IPS DF 6.9 (cell line): ENCODE results near the gene UBR4.

ENCODE experiments used
- DNase-seq: peaks from one replicate; pipeline ENCODE4 v3.0.0-alpha.2; 2013; ENCODE audit warnings: low read depth, low spot score
- H3K27ac ChIP-seq: one replicate; pipeline ENCODE4 v1.5.1; 2013; ENCODE audit warnings: low read length, control low read depth
- H3K27me3 ChIP-seq: 2 replicates; pipeline ENCODE4 v1.6.1; 2013; ENCODE audit warnings: mild to moderate bottlenecking, low read length; ENCODE audit not compliant: control insufficient read depth, insufficient read depth
- H3K36me3 ChIP-seq: 2 replicates; pipeline ENCODE4 v1.6.1; 2013; ENCODE audit warnings: low read length; ENCODE audit not compliant: control insufficient read depth, insufficient read depth
- H3K4me1 ChIP-seq: 2 replicates; pipeline ENCODE4 v1.6.1; 2013; ENCODE audit warnings: low read length; ENCODE audit not compliant: control insufficient read depth, insufficient read depth
- H3K4me3 ChIP-seq: 2 replicates; pipeline ENCODE4 v1.5.1; 2013; ENCODE audit warnings: mild to moderate bottlenecking, low read length
- H3K9me3 ChIP-seq: 2 replicates; pipeline ENCODE4 v1.6.1; 2013; ENCODE audit warnings: low read length, inconsistent platforms; ENCODE audit not compliant: control insufficient read depth, insufficient read depth
- WGBS: extraction: QIAGEN DNeasy Blood & Tissue Kit; methylation state at CpG from one replicate; pipeline ENCODE4 v1.1.7; 2013; ENCODE audit warnings: mixed read lengths, missing lambda C conversion rate; ENCODE audit not compliant: insufficient read length, insufficient coverage; 5-methylcytosine and 5-hydroxymethylcytosine counted together

The UBR4 gene

DNA sequence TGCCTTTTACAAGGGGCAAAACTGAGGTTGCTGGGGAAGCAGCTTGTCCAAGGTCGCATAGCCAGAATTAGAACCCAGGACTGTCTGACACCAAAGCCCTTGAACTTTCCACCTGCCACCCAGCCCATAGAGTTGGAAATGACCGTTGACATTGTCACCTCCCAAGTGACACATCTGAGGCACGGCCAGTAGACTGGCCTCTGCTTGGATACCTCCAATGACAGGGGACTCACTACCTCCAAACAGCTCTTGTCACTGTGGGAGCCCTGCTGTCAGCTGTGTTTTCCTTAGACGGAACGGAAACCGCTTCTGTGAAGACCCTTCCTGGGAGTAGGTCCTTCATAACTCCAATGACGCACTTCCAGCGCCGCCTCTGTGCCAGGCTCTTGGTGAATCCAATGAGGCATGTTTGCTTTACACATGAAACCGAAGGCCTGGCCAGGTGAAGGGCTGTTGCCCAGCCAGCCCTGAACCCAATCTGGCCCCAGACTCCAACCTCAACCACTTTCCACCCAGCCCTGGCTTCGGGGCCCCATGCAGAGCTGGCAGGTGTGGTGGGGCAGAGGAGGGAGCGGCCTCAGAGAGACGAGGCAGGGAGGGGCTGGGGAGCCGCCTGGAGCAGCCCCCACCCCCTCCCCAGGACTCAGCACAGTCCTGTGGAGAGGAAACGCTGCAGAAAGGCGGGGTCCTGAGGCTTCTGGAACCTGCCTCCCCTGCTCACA, 144.4 kb downstream of the UBR4 start:
- Histone ChIP-seq H3K27ac (no peak overlapping the region), H3K36me3 (no peaks in the 10 kb centered on the region), H3K27me3 (no peaks in the 10 kb centered on the region), H3K9me3 (no peaks in the 10 kb centered on the region), H3K4me1 (no peaks in the 10 kb centered on the region; the same call in 1 of the 2 replicates), H3K4me3 (no peak overlapping the region)
- no CpG with 5 or more reads among the region's 16 CpGs for WGBS
- no peak for DNase-seq

DNA sequence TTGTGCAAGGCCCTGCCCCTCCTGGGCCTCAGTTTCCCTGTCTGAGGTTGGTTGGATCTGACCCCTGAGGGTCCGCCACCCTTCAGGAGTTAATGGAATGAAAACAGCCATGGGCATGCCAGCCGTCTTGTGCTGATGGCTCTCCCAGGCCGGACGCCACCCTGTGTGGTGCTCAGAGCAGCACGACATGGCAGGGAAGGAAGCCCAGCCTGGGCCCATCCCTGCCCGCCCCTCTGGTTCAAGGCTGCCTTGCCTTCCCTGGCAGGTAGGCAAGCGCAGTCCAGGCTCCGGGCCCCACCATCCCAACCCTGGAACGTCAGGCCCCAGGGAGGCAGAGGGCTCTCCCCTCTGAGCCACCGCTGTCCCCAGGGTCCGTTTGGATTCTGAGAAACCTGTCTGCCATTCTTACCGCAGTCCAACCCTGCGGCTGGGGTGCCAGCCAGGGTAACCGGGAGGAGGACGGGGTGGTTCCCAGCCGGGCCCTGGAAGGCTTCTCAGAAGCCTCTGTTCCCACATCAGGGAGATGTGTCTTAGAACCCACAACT, 145.1 kb downstream of the UBR4 start:
- no peak overlapping the region for H3K4me3 ChIP-seq
- DNase-seq: no peak
- H3K9me3 ChIP-seq: no peaks in the 10 kb centered on the region
- H3K27ac ChIP-seq: no peak overlapping the region
- no CpG with 5 or more reads among the region's 16 CpGs for WGBS
- H3K27me3 ChIP-seq: no peaks in the 10 kb centered on the region
- no peaks in the 10 kb centered on the region; the same call in 1 of the 2 replicates for H3K4me1 ChIP-seq
- H3K36me3 ChIP-seq: no peaks in the 10 kb centered on the region

DNA sequence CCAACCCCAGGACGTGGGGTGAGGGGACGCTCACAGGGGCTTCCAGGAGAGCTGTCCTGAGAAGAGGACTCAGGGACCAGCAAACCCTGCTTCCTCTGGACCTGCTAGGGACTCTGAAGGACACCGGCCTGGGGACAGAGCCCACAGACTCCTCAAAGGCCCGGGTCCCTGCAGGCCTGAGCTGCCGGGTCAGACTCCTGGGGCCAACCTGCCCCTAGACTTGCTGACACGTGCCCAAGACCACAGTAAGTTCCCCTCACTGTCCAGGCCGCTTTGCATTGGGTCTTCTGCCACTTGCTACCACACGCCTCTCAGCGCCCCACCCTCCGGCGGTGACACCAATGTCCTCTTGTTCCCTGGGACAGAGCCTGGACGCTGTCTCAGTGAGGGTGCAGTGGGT, 146.9 kb downstream of the UBR4 start:
- WGBS: no CpG with 5 or more reads among the region's 12 CpGs
- DNase-seq: no peak
- Histone ChIP-seq H3K9me3 (no peaks in the 10 kb centered on the region), H3K27ac (no peak overlapping the region), H3K27me3 (no peaks in the 10 kb centered on the region), H3K4me3 (no peak overlapping the region), H3K4me1 (no peaks in the 10 kb centered on the region; the same call in 1 of the 2 replicates), H3K36me3 (no peaks in the 10 kb centered on the region)

DNA sequence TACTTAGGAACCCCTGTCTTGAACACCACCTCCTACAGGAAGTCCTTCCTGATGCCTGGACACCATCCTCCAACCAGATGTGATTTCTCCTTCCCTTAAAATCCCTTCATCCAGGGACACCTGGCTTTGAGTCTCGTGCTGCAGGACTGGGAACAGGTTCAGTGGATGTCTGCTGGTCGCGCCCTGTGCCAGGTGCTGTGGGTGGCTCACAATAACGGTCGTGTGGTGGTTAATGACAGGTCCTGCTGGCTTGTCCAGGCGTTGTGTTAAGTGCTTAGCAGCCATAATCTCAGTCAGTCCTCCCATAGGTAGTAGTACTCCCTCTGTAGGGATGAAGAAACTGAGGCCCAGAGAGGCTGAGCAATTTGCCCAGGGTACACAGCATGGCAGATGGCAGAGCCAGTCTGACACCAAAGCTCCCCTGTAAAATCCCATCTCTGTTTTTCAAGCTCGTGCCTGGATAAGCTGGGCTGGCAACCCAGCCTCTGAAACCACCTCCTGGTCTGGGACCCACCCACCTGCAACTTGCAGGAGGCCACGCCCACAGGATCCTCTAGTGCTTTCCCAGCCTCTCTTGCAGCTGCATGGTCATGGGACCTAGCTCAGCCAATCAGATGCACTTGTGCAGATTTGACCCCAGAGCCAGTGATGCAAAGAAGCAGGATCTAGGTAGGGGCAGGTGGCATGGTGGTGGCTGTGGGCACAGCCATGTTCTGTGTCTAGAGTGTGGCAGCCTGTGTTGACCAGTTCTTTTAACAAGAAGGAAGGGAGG, 147.6 kb downstream of the UBR4 start:
- H3K9me3 ChIP-seq: no peaks in the 10 kb centered on the region
- H3K27ac ChIP-seq: no peak overlapping the region
- no peak overlapping the region for H3K4me3 ChIP-seq
- DNase-seq: no peak
- no peaks in the 10 kb centered on the region for H3K36me3 ChIP-seq
- no peaks in the 10 kb centered on the region; the same call in 1 of the 2 replicates for H3K4me1 ChIP-seq
- no peaks in the 10 kb centered on the region for H3K27me3 ChIP-seq
- WGBS: no CpG with 5 or more reads among the region's 8 CpGs

DNA sequence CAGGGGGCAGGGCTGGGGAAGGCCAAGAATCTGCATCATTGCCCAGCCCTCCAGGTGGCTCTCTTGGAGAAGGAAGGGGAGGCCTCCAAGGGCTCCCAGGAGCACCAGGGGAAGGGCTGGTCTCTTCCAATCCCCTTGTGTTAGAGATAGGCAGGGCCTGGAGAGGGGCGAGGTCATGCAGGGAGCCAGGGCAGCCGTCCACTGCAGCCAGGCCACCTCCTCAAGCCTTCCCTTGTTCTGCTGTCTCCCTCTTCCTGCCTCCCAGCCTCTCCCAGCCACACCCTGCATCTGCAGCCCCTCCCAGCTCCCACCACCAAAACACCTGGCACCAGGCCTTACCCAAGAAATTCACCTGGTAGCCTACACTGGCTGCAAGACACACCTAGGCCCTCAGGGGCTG, 148.3 kb downstream of the UBR4 start:
- no peaks in the 10 kb centered on the region for H3K36me3 ChIP-seq
- no peaks in the 10 kb centered on the region for H3K27me3 ChIP-seq
- H3K9me3 ChIP-seq: no peaks in the 10 kb centered on the region
- no peaks in the 10 kb centered on the region for H3K4me1 ChIP-seq
- H3K4me3 ChIP-seq: no peak overlapping the region
- H3K27ac ChIP-seq: no peak overlapping the region
- DNase-seq: no peak
- WGBS: no CpG with 5 or more reads among the region's 2 CpGs

DNA sequence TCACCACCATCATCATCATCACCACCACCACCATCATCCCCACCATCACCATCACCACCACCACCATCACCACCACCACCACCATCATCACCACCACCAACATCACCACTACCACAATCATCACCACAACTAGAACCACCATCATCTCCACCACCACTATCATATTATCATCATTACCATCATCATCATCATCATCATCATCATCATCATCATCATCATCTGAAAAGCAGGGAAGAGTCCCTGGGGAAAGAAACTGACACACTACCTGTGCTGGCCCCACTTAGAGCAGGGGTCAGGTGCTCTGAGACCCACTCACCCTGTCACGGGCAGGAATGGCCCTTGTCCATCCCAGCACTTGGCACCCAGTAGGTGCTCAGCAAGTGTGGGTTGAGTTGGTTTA, 148.7 kb downstream of the UBR4 start:
- no peaks in the 10 kb centered on the region for H3K27me3 ChIP-seq
- H3K9me3 ChIP-seq: no peaks in the 10 kb centered on the region
- no peaks in the 10 kb centered on the region for H3K4me1 ChIP-seq
- WGBS: no CpG with 5 or more reads among the region's 1 CpG
- H3K27ac ChIP-seq: no peak overlapping the region
- H3K4me3 ChIP-seq: no peak overlapping the region
- DNase-seq: no peak
- no peaks in the 10 kb centered on the region for H3K36me3 ChIP-seq

DNA sequence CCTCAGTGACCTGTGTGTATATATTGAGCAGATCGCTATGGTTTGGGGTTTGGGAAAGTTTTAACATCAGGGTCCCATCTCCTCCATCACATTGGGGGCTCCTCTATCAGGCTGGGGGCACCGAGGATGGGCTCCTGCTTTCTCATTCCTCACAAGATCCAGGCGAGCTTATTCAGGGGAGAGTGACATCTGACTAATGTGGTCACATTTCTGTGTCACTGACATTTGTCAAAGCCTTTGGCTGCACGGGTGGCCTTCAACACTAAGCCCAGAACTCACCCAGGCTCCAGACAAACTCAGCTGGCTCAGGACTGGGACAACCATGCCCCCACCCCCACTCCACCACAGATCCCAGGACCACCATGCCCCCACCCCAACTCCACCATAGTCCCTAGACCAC, 150.3 kb downstream of the UBR4 start:
- WGBS: no CpG with 5 or more reads among the region's 4 CpGs
- no peaks in the 10 kb centered on the region; the same call in 1 of the 2 replicates for H3K4me1 ChIP-seq
- H3K27me3 ChIP-seq: no peaks in the 10 kb centered on the region
- no peak for DNase-seq
- H3K27ac ChIP-seq: no peak overlapping the region
- H3K4me3 ChIP-seq: no peak overlapping the region
- H3K36me3 ChIP-seq: no peaks in the 10 kb centered on the region
- H3K9me3 ChIP-seq: no peaks in the 10 kb centered on the region

DNA sequence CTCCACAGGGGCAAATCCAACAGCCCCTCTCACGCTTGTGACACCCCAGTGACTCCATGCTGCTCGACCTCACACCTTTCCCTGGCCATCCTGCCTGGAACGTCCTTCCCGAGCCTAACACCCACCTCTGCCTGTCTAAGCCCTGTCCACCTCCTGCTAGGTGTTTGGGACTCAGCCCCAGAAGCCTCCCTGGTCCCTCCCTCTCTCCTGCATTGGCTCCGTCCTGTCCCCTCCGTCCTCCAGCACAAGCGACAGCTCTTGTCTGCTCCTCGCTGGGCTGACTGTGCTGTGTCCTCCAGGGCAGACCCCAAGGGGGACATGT, 151.6 kb downstream of the UBR4 start:
- Histone ChIP-seq H3K4me3 (no peak overlapping the region), H3K36me3 (no peaks in the 10 kb centered on the region), H3K27me3 (no peaks in the 10 kb centered on the region), H3K9me3 (no peaks in the 10 kb centered on the region), H3K27ac (no peak overlapping the region), H3K4me1 (peaks cover under 1% of the 10 kb centered on the region; the same call in 1 of the 2 replicates)
- no peak for DNase-seq
- no CpG with 5 or more reads among the region's 8 CpGs for WGBS

DNA sequence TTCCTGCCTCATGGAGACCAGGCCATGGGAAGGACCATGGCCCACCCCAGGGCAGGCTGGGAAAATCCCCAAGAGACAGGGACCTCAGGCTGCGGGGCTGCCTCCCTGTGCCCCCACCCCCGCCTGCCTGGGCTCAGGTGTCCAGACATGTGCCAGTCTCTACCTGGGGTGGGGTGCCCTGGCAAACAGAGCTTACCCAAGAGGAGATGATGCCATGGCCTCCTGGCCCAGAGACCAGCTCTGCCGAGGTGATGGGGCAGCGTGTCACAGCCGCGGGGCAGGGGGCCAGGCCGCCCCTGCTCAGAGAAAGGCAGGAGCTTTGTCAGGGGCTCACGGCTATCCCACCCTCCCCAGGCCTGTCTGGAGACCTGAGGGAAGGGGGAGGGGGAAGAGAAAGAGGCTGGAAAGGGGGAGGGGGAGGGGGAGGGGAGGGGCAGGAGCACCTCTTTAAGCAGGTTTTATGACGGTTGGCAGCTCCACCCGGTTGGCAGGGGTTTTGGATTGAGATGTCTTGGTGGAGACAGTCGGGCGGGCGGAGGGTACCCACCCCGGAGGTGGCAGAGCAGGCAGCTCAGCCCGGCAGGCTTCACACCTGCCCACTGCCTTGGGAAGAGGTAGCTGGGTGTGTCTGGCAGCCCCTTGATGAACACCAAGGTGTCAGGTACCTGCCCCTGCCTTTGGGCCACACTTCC, 152.1 kb downstream of the UBR4 start:
- peaks cover 1% of the 10 kb centered on the region; the same call in 1 of the 2 replicates for H3K4me1 ChIP-seq

DNA sequence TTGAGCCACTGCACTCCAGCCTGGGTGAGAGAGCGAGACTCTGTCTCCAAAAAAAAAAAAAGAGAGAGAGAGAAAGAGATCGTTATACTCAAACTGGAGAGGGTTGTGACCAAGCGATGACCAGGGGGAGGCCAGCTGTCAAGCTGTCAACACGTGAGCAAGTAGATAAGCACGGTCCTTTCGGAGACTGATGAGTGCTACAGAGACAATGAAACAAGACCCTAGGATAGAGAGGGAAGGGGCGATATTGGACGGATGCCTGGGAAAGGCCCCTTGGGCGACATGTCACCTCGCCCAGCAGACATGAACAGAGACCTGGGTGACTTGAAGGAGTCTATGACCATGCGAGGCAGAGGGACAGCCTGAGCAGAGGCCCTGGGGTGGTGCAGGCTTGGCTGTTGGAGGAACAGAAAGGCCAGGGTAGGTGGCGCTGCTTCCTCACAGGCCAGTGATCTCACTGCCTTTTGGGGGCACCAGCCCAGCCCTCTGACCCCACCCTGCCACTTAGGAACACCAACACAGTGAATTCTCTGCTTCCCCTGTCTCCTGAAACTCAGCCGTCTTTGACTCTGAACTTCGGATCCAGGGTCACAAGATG, 152.8 kb downstream of the UBR4 start:
- Histone ChIP-seq H3K4me3 (no peak overlapping the region), H3K36me3 (no peaks in the 10 kb centered on the region), H3K4me1 (peaks cover 4% of the 10 kb centered on the region; the same call in 1 of the 2 replicates), H3K9me3 (no peaks in the 10 kb centered on the region), H3K27ac (no peak overlapping the region), H3K27me3 (no peaks in the 10 kb centered on the region)
- no peak for DNase-seq
- WGBS: no CpG with 5 or more reads among the region's 14 CpGs

More for the DNA sequence above, 152.1 kb downstream of the UBR4 start:
- no CpG with 5 or more reads among the region's 15 CpGs for WGBS
- Histone ChIP-seq H3K4me3 (no peak overlapping the region), H3K9me3 (no peaks in the 10 kb centered on the region), H3K36me3 (no peaks in the 10 kb centered on the region), H3K27me3 (no peaks in the 10 kb centered on the region), H3K27ac (no peak overlapping the region)
- no peak for DNase-seq
